HG02798 (cell line): ENCODE data around the gene NRN1.
"Not testable (repeated sequence)": the region's sequence is repeated elsewhere in the genome, so short reads cannot be mapped to it uniquely, and the experiment has no call there.

ENCODE experiments used
- ATAC-seq: cut with Tn5 transposase; IDR thresholded peaks from one replicate; pipeline ENCODE4 v1.9.1; 2021; ENCODE audit warnings: mild to moderate bottlenecking; ENCODE audit not compliant: unreplicated experiment, poor library complexity

The NRN1 gene

DNA sequence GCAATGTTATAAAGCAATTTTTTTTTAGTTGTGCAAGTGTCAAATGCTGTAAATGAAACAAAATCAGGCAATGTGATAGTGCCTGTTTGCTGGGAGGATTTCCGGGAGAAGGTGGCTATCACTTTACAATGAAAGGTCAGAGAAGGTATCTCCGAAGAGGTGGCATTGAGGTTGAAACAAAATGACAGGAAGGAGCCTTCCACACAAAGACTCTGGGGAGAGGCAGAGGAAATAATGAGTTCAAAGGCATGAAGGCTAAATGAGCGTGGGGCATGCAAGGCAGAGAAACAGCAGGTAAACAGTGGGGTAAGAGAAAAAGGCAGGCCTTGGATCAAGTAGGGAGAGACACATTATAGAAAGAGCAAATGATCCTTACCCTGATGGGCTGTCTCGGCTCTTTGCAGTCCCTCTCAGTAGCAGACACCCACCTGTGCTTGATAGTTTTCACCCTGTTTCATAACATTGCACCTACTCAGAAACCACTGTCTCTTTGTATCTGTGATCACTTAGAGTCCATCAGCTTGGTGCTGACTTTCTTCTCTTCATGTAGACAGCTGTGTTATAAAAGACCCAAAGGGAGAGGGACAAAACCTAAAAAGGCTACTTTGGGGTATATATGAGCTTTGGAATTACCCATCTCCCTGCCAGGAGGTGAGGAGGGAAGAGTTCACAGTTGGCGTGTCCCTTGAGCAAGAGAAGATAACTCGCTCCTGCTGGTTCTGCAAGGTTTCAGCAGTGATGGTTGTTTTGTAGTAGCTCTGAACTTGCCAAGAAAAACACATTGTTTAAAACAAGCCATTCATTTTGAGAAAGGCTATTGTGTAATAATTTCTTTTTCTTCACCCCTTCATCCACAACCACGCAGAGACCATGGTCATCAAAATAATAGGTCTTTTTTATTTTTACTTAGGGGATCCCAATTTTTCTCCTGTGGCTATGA lies 22.3 kb downstream of the NRN1 start:
- no peak for ATAC-seq

DNA sequence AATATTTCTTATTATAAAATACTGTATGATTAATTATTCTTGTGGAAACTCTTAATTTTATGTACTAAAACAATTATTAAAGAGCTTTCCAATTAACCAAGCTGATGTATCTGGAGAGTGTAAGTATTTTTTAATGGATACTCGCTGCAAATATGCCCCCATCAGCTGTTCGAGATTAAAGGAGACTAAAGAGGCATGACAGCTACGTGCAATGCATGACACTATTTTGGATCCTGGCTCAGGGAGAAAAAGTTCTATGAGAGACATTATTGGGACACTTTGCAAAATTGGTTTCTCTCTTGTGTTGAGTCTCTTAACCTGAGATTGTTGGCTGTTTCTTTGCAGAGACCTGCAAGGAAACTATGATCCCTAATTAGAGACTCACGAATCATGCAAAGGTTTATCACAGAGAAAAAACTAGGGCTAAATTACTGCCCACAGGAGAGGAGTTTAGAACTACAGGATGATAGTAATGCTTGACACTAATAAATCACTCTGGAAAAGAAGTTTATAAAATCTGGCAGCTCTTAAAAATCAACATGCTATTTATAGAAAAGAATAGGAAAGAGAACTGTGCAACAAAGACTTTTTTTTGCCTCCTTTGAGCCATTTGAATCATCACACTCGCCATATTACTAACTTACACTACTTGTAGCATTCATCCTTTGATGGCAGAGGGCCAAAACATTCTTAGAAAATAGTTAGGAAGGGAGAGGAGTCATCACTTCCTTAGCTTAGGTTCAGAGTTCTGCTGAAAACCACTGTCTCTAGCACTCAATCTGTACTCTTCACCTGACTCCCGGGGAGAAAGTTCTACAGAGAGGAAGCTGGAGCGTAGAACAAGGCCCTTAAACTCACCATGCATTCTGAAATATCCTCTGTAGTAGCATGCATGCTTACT lies 25.3 kb downstream of the NRN1 start:
- ATAC-seq, result no peak

DNA sequence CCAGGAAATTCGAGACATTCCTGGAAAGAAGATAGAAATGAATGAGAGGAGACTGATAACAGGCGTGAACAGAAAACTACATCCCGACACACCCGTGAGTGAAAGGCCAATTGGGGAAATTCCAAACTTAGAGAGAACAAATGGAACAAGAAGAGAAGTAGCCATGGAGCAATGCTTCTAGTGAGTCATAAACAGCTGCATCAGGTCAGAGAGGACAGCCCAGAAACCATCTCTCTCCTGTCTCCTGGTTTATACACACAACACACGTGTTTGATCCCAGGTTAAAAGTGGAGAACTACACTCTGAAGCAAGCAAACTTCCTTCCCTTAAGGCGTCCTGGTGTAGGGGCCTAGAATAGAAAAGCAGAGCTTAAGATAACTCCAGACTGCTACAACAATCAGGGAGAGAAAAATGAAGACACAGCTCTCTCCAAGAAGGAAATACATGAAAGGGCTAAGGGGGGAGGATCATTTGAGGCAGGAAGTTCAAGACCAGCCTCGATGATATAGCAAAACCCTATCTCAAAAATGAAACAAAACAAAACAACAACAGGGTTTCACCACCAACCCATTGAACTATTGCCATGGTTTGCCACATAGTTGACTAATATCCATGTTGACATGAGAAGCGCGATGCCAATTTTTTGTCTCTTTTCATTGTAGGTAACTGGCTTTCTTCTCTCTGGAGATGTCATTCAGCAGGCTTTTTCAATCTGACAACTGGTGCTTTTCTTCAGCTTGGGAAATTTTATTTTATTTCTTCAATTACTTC lies 26.9 kb downstream of the NRN1 start:
- ATAC-seq, result no peak

DNA sequence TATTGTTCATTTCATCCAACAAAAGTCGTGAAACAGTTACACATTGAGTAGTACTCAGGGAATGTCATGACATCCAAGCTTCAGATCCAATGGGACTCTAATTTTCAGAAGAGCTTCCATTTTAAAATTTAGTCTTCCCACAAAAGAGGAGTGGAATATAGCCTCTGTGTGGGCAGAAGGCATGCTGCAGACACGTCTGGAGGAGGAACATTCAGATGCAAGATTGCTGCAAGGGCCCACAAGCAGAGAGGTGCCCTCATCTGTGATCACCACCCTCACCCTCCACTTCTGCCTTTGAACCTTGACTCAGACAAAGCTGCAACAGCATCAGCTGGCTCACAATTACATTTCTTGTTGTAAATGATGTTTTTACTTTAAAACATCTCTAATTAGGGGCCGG lies 29.9 kb downstream of the NRN1 start:
- no peak for ATAC-seq

- ATAC-seq, result no peak
Observed at GRCh38 chr6:5968817-5969734, 37.6 kb downstream of the NRN1 start.

DNA sequence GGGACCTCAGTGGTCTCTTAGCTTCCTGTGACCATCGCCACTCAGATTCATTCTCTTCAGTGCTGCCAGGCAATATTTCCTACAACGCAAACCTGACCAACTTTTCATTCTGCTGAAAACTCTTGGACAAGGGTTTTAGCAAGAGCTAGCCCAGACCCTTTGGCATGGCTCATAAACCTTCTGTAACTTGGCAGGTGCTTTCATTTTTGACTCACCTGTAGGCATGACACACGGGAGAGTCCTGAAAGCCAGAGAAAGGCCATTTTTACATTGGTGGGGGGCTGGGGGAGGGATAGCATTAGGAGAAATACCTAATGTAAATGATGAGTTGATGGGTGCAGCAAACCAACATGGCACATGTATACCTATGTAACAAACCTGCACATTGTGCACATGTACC lies 38.7 kb downstream of the NRN1 start:
- ATAC-seq, result not testable (repeated sequence)

DNA sequence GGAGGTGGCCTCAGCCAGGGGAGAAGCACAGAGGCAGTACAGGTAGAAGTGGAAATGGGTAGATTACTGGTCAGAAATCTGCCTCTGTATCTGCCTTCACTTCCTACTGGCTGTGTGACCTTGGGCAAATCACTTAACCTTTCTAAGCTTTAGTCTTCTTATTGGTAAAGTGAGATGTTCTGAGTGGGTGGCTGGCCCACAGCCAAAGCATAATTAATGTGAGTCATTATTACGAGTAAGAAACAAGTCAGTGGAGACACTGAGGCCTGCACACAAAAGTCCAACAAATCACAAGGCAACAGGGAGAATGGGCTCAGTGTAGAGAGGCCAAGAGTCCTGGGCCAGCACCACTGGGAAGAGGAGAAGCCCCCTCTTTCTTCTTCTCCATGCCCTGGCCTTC lies 39.1 kb downstream of the NRN1 start:
- ATAC-seq, result no peak

DNA sequence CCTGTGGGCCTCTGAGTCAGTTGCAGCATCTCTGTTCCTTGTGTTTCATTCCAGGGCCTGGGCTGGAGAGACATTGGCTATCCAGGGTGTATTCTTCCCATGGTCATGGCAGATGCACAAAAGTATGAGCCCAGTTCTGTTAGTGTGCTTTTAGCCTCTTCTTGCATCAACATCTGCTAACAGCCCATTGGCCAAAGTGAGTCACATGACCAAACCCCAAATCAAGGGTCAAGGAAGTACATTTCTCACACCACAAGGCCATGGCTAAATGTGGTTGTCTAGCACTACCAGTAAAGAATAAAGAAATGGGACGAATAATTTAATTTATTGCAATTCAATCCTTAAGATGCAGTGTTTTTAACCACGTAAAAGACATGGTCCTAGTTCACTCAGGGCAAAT lies 43.9 kb downstream of the NRN1 start:
- no peak for ATAC-seq

DNA sequence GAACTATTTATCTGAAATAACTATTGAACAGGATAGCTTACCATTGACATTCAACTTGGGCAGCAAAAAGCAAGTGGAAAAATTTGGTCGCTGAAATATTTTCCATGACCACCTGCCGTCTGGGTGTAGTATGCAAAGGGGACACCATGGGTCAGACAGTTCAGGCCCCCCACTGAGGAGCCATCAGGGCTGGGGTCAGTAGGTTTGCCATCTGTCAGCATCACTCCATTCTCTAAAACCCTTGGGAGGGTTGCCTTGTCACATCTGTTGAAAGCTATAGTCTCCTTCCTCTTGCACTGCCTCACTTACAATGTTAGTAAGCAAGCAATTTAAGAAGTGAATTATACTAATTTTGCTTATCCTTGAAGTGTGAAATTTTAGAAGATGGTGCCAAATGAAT lies 44.9 kb downstream of the NRN1 start:
- ATAC-seq, result no peak

- no peak for ATAC-seq
Observed at GRCh38 chr6:5960456-5960855, 46.3 kb downstream of the NRN1 start.

GRCh38 chr6:5958921-5959320 lies 47.8 kb downstream of the NRN1 start:
- no peak for ATAC-seq

GRCh38 chr6:5956939-5957338 lies 49.8 kb downstream of the NRN1 start:
- no peak for ATAC-seq

DNA sequence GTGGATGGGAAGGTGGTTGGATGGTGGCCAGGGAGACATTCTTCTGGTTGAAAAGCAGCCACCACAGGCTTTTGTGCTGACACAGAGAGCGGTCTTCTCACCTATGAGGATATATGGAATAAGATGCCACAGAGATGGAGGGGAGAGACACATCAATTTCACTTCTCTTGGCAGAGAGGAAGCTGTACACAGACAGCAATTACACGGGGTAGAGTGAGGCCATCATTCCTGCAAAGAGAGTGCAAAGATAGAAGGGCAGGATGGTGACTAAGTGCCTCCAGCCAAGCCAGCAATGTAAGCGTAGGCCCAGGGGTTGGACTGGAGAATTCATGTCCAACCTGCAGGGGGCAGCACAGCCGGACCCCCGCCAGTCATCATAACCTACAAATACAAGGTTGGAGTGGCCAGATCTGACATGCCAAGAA lies 56.4 kb downstream of the NRN1 start:
- no peak for ATAC-seq
